GM13977 (cell line): ENCODE data around the gene TEPSIN.

ENCODE experiments used
- DNase-seq: peaks from one replicate; pipeline ENCODE4 v3.0.0; 2012; ENCODE audit warnings: low spot score
- in situ Hi-C: fragments of 300-500 bp; cut with MboI; formaldehyde crosslinking; loops from one replicate; pipeline ENCODE4 v1.12.0; 2022; ENCODE audit warnings: low sequenced_read_pairs, low pct_unique_long_range_greater_than_20kb, mixed read lengths, inconsistent platforms; ENCODE audit not compliant: unreplicated experiment
- TF ChIP-seq, protein P1 (sequence below): IDR thresholded peaks from 2 replicates; pipeline ENCODE4 v1.5.1; 2012; ENCODE audit warnings: mild to moderate bottlenecking, control low read depth; ENCODE audit not compliant: insufficient read depth; ENCODE audit errors: extremely low read depth, missing control alignments

The TEPSIN gene

GRCh38 chr17:81261096-81261495, 22.2 kb upstream of the TEPSIN start:
- TF ChIP-seq, protein P1, sequence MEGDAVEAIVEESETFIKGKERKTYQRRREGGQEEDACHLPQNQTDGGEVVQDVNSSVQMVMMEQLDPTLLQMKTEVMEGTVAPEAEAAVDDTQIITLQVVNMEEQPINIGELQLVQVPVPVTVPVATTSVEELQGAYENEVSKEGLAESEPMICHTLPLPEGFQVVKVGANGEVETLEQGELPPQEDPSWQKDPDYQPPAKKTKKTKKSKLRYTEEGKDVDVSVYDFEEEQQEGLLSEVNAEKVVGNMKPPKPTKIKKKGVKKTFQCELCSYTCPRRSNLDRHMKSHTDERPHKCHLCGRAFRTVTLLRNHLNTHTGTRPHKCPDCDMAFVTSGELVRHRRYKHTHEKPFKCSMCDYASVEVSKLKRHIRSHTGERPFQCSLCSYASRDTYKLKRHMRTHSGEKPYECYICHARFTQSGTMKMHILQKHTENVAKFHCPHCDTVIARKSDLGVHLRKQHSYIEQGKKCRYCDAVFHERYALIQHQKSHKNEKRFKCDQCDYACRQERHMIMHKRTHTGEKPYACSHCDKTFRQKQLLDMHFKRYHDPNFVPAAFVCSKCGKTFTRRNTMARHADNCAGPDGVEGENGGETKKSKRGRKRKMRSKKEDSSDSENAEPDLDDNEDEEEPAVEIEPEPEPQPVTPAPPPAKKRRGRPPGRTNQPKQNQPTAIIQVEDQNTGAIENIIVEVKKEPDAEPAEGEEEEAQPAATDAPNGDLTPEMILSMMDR: no peak
- in situ Hi-C loops: no loop called here

GRCh38 chr17:81260641-81261040, 21.8 kb upstream of the TEPSIN start:
- in situ Hi-C loops: no loop called here
- TF ChIP-seq, protein P1: no peak
- no peak for DNase-seq

More at GRCh38 chr17:81261096-81261495, 22.2 kb upstream of the TEPSIN start:
- no peak for DNase-seq

DNA sequence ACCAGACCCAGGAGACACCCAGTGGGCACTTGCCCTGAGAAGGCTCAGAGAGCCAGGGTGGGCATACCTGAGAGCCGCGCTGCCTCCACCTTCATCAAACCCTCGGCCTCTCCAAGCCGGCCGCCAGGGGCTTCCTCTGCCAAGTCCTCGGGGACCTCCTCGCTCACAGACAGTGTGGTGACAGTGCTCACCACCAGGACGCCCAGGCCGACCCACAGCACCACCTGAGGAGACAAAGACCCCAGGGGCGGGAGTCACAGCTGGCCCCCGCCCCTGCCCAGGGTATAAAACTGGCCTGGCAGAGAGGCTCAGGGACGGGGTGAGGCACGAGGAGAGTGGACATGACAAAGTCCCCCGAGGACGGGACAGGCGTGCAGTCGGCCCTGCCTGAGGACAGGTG, 21.3 kb upstream of the TEPSIN start:
- DNase-seq: no peak
- TF ChIP-seq, protein P1: no peak
- in situ Hi-C loops: no loop called here

DNA sequence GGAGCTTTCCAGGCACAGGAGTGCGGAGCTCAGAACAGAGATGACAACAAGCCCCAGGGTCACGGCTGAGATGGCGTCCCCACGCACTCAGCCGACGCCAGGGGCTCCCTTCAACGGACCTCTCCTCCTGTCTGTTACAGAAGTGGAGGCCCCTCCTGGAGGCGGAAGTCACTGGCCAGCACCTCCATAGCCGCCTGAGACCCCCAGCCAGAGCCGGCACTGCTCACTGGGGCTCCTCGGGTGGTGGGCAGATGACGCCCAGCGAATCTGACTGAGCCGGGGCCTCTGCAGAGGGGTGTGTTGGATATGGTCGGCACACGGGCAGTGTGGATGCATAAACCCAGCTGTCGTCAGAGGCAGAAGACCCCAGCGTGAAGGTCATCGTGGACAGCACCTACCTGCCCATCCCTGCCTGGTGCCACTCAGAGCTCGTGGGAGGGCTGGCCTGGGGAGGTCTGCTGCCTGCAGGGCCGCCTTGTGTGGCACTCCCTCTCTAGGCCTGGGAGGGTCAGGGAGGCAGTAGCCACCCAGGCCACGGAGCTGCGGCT, 20.3 kb upstream of the TEPSIN start:
- DNase-seq: no peak
- TF ChIP-seq, protein P1: no peak
- in situ Hi-C loops: no loop called here

DNA sequence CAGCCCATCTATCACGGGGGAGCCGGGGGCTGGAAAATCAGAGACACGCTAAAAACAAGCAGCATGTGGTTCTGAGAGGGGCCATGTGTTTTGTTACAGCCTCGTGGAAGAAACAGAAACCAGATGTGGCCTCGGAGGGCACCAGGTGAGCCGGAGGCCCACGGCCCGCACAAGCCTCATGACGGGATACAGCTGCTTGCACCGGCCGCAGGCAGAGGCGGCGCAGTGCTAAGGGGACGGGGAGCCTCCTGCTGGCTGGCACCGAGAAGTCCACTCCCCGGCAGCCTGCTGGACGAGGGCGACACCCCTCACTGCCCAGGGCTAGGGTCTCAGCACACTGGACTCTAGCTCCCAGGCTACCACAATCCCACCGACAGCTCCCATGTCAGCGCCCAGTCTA, 19.4 kb upstream of the TEPSIN start:
- no peak for DNase-seq
- TF ChIP-seq, protein P1: no peak
- in situ Hi-C loops: no loop called here

- in situ Hi-C loops: no loop called here
- no peak for DNase-seq
- TF ChIP-seq, protein P1: no peak
Observed at GRCh38 chr17:81257533-81257932, 18.7 kb upstream of the TEPSIN start.

DNA sequence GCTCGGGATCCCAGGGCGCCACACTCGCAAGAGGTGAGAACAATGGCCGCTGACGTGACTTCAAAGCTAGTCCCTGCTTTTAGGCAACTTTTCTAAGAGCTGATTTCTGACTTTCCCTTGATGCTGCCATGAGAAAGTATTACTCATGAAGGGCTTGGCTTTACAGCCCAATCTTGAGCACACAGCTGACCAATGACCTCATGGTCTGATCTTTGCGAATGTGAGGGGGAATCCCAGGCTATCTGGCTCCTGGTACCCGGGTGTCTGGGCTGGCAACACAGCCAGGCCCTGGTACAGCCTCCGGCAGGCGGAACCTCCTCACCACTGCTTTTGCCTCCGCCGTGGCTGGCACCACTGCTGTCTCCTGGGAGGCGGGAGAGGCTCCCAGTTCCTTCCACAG, 17.8 kb upstream of the TEPSIN start:
- in situ Hi-C loops: no loop called here
- no peak for DNase-seq
- TF ChIP-seq, protein P1: no peak
